Cardiac fibroblast (primary cell): Measurements from ENCODE around the gene VPS37B.

Experiments used
- DNase-seq, 2 donors: peaks; one replicate each; pipeline versions ENCODE4 v3.0.0 to v3.0.0-alpha.2; 2010; ENCODE audit warnings: low read depth in 2 of 2
- H3K4me3 ChIP-seq, 2 donors: replicated peaks in 1 of 2; 1 replicate in 1 of 2; 2 replicates in 1 of 2; pipeline ENCODE4 v1.5.1; 2011; ENCODE audit warnings: low read depth in 2 of 2, low read length in 2 of 2, mild to moderate bottlenecking in 2 of 2, moderate library complexity in 1 of 2
- TF ChIP-seq, protein P1 (sequence below): IDR thresholded peaks from one replicate; pipeline ENCODE4 v1.5.1; 2011; ENCODE audit warnings: low read depth, mild to moderate bottlenecking, low read length, inconsistent platforms

VPS37B gene

DNA sequence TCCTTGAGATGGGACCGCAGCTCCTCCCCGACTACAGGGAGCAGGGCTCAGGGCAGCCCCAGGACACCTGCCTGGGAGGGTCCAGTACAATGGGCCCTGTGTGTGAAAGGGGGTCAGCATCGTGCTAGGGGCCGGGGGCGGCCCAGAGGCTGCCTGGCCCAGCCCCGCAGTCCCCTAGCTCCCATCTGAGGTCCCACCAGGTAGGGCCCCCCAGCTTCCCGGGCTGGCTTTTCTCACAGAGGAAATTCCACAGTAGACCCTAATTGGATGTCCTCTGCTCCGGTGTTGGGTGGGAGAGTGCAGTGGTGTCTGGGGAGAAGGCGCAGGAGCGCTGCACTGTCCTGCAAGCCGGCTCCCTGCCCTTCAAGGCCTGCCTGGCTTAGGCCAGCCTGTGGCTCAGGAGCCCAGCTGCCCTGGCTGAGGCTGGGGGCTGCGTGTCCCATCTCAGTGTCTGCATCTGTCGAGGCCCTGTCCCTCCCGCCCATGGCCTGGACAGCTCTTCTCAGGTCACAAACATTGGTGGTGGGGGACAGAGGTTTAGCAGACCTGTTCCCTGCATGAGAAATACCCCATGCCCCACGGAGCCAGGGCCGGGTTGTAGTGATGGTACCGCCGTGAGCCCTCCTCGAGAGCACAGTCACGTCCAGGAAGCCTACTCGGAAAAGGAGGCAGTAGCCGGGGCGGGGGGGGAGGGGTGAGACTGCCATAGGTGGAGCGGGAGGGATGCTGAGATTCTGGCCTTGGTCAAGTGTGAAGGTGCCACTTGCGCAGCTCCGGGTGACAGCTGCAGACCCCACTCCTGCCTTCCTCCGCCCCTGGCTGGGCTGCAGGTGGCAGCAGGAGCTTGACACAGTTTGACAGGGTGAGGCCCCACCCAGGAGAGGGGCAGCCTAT is 49.1 kb downstream of the VPS37B start:
- TF ChIP-seq, protein P1, sequence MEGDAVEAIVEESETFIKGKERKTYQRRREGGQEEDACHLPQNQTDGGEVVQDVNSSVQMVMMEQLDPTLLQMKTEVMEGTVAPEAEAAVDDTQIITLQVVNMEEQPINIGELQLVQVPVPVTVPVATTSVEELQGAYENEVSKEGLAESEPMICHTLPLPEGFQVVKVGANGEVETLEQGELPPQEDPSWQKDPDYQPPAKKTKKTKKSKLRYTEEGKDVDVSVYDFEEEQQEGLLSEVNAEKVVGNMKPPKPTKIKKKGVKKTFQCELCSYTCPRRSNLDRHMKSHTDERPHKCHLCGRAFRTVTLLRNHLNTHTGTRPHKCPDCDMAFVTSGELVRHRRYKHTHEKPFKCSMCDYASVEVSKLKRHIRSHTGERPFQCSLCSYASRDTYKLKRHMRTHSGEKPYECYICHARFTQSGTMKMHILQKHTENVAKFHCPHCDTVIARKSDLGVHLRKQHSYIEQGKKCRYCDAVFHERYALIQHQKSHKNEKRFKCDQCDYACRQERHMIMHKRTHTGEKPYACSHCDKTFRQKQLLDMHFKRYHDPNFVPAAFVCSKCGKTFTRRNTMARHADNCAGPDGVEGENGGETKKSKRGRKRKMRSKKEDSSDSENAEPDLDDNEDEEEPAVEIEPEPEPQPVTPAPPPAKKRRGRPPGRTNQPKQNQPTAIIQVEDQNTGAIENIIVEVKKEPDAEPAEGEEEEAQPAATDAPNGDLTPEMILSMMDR: no peak
- H3K4me3 ChIP-seq: no peak overlapping the region

DNA sequence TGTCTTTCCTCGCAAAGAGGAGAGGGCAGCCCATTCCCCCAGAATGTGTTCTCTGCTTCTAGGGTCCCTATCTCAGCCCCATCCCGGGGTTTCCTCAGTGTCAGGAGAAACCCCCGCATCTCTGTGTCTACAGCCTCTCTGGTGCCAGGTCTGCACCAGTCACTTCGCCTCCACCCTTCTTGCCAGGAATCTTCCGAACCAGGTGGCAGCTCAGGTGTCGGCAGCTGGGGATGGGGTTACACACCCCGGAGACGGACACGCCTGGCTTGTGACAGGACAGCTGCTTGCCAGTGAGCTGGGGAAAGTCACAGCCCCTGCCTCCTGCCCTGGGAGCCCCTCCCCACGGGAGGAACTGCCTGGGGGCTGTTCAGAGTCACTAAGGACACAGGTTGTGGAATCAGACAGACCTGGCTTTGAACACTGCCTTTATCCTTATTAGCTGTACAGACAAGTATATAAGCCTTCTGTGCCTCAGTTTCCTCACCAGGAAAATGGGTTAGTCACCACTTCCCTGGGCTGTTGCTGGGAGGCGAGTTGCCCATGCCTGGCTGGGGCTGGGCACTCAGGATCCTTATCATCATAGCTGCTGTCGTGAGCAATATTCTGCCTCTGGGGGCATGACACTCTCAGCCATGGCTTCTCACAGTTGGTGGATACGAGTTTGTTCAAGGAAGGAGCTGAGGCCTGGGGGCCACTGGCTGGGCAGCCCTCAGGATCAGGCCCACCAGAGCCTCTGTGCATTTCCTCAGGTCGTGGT is 49.9 kb downstream of the VPS37B start:
- H3K4me3 ChIP-seq: no peak overlapping the region
- TF ChIP-seq, protein P1: no peak
- DNase-seq: no peak

More for the DNA sequence above, 49.1 kb downstream of the VPS37B start:
- no peak for DNase-seq

DNA sequence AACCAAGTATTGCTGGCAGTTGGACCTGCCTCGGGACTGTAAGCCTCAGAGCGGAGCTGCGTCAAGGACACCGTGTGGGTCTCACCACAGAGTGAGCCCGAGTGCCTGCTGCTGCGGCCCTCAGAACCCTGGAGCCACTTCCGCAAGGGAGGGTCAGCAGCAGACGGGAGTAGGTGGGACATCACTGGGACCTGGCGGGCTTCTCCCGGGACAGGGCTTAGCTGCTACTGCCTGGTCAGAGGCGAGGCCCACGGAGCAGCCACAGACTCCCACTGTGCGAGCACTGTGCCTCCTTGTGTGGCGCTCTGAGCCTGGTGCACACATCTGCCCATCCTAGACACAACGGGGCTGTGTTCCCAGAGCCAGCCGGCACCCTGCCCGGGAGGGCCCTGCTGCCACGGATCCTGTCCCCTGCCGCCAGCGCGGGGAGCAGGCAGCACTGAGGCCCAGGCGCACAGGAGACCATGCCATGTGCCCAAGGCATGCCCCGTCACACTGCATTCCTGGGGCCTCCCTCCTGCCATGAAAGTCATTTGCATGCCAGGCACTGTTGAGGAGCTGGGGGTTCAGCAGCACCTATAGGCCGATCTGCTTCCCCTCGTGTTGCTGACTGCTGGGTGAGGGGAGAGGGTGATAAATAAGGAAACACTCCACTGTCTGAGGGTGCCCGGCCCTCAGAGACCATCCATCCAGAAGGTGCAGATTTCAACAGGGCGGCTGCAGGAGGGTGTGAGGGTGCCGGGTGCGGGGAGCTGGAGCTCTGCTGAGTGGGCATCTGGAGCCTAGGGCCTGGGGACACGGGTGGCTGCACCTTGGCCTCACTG is 50.7 kb downstream of the VPS37B start:
- H3K4me3 ChIP-seq: no peak overlapping the region
- DNase-seq: no peak
- TF ChIP-seq, protein P1: no peak

DNA sequence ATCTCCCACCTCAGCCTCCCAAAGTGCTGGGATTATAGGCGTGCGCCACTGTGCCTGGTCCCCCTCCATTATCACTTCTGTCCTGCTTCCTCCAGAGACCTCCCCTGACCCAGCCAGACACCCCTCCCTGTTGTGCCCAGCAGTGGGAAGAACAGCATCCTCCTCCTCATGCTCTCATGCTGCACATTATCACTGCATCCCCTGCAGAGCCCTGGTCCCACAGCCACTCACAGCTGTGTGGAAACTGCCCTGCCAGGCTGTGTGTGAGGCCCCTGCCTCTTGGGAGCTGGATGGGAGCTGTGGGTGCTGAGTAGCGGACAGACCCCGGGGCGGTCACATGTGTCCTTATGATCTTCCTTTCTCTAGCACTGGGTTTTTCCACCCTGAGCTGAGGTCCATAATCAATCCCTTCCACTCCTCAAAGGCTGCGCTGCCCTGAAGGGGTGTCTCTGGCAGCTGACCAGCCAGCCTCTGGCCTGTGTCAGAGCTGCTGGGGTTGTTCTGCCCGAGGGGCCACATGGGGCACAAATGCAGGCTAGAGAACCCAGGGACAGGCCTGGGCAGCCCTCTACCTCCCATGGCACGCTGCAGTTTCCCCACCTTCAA is 51.5 kb downstream of the VPS37B start:
- no peak overlapping the region for H3K4me3 ChIP-seq
- TF ChIP-seq, protein P1: no peak
- no peak for DNase-seq

DNA sequence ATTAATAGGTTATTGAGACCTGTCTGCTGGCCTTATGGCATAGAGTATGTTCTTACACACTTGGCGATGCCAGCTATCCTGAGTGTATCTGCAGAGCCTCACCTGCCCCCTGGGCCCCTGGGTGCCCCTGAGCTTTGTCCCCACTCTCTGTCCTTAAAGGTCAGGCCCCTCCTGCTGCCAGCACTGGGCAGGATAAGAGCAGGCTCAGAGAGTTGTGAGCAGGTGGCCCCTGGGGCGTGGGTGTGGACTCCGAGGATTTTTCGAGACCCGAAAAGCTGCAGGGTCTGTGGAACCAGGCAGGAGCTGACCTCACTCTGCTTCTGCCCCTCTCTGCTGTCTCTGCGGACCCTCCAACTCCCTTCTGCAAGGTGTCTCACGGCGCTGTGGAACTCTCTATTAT is 52.5 kb downstream of the VPS37B start:
- no peak overlapping the region for H3K4me3 ChIP-seq
- TF ChIP-seq, protein P1: no peak
- DNase-seq: no peak
